HCT116 (cell line): ENCODE results near the gene PARP14. TPM values are rescaled to one million over a fixed set of nuclear protein-coding genes. Genes with fewer than 3 reads are reported as not detected.

Experiments used
- ATAC-seq: fragments of 200-7000 bp; cut with Tn5 transposase; 2 replicates; pipeline ENCODE4 v1.9.1; 2020; ENCODE audit warnings: mild to moderate bottlenecking, moderate library complexity
- BruUV-seq: library from RNA; stranded (reverse); fragments of 400-500 nt; replicated peaks from 2 replicates; lab custom pipeline; 2021; lab: Mats Ljungman, UMichigan
- CTCF ChIA-PET: fragments of 300-600 bp; sonication (Branson Sonifier 250); formaldehyde crosslinking; loops from one replicate; lab custom pipeline; 2021; ENCODE audit warnings: antibody characterized with exemption; lab: Charles Lee
- POLR2A ChIA-PET: fragments of 300-600, 350-600 bp; sonication (Branson Sonifier 250); formaldehyde crosslinking; loops from one replicate; lab custom pipeline; 2021; ENCODE audit warnings: antibody characterized with exemption; lab: Charles Lee
- RAD21 ChIA-PET, 2 experiments: fragments of 300-600 bp; sonication (Branson Sonifier 250); formaldehyde crosslinking; loops; one replicate each; lab custom pipeline; 2023; ENCODE audit warnings: low total read pairs in 2 of 2; ENCODE audit not compliant: uncharacterized antibody in 2 of 2, unreplicated experiment in 2 of 2, low non-redundant PET in 1 of 2; lab: Charles Lee
- DNase-seq: peaks from one replicate; pipeline ENCODE4 v3.0.0-alpha.2; 2010; ENCODE audit warnings: low read depth, low spot score
- H2AFZ ChIP-seq: fragments of 200-600 bp; shearing (Covaris generic), sonication (generic); 2 replicates; pipeline ENCODE4 v1.6.1; 2017; ENCODE audit warnings: low read depth, mixed run types, mixed read lengths, antibody characterized with exemption, low read length; ENCODE audit not compliant: poor library complexity, severe bottlenecking
- H3K27ac ChIP-seq: 2 replicates; pipeline ENCODE4 v1.5.1; 2012; ENCODE audit warnings: low read depth, low read length
- H3K27me3 ChIP-seq: fragments of 200-600 bp; sonication (generic); 2 replicates; pipeline ENCODE4 v1.6.1; 2016; ENCODE audit warnings: mixed run types, low read length, mixed read lengths; ENCODE audit not compliant: insufficient read depth
- H3K36me3 ChIP-seq, 2 experiments: fragments of 200-500 bp in 1 of 2; fragments of 200-600 bp in 1 of 2; sonication (Bioruptor generic) in 1 of 2; sonication (generic) in 1 of 2; 2 replicates each; pipeline versions ENCODE4 v1.5.1 to v1.6.1; 2014 to 2016; ENCODE audit warnings: low read length in 2 of 2, inconsistent platforms in 1 of 2, mixed read lengths in 1 of 2, mixed run types in 1 of 2; ENCODE audit not compliant: insufficient read depth in 2 of 2, control insufficient read depth in 1 of 2
- H3K4me1 ChIP-seq, 2 experiments: fragments of 200-600 bp in 1 of 2; sonication (generic) in 1 of 2; 2 replicates each; pipeline versions ENCODE4 v1.5.1 to v1.6.1; 2012 to 2017; ENCODE audit warnings: low read length in 2 of 2, inconsistent platforms in 1 of 2, mild to moderate bottlenecking in 1 of 2, mixed read lengths in 1 of 2, mixed run types in 1 of 2, moderate library complexity in 1 of 2; ENCODE audit not compliant: insufficient read depth in 2 of 2, control insufficient read depth in 1 of 2
- H3K4me2 ChIP-seq: fragments of 200-600 bp; sonication (generic); 2 replicates; pipeline ENCODE4 v1.6.1; 2017; ENCODE audit warnings: mixed run types, low read length, mixed read lengths
- H3K4me3 ChIP-seq, 2 experiments: fragments of 200-600 bp in 1 of 2; sonication (generic) in 1 of 2; replicated peaks in 1 of 2; 2 replicates each; pipeline ENCODE4 v1.5.1; 2011 to 2016; ENCODE audit warnings: low read length in 2 of 2, control low read depth in 1 of 2, low read depth in 1 of 2, mild to moderate bottlenecking in 1 of 2, mixed read lengths in 1 of 2, mixed run types in 1 of 2
- H3K79me2 ChIP-seq: fragments of 200-600 bp; sonication (generic); 2 replicates; pipeline ENCODE4 v1.6.1; 2017; ENCODE audit warnings: mild to moderate bottlenecking, mixed run types, low read length, moderate library complexity, mixed read lengths; ENCODE audit not compliant: insufficient read depth
- H3K9ac ChIP-seq: fragments of 200-600 bp; sonication (generic); 2 replicates; pipeline ENCODE4 v1.6.1; 2016; ENCODE audit warnings: low read length, mixed read lengths
- H3K9me2 ChIP-seq: fragments of 200-600 bp; sonication (generic), shearing (Covaris generic); 2 replicates; pipeline ENCODE4 v1.6.1; 2017; ENCODE audit warnings: mixed run types, mild to moderate bottlenecking, moderate library complexity; ENCODE audit not compliant: insufficient read depth
- H3K9me3 ChIP-seq, 2 experiments: fragments of 200-500 bp in 1 of 2; fragments of 200-600 bp in 1 of 2; sonication (Bioruptor generic) in 1 of 2; sonication (generic) in 1 of 2; 2 replicates each; pipeline ENCODE4 v1.6.1; 2014 to 2017; ENCODE audit warnings: low read length in 2 of 2, mixed read lengths in 2 of 2, inconsistent platforms in 1 of 2, low read depth in 1 of 2, mild to moderate bottlenecking in 1 of 2, mixed run types in 1 of 2, moderate library complexity in 1 of 2; ENCODE audit not compliant: control insufficient read depth in 1 of 2, insufficient read depth in 1 of 2
- H4K20me1 ChIP-seq: fragments of 200-600 bp; sonication (generic), shearing (Covaris generic); 2 replicates; pipeline ENCODE4 v1.6.1; 2017; ENCODE audit warnings: mixed run types, mild to moderate bottlenecking, moderate library complexity; ENCODE audit not compliant: insufficient read depth
- EGR1 ChIP-seq: IDR thresholded peaks from 2 replicates; pipeline ENCODE4 v1.6.1; 2012; ENCODE audit warnings: low read depth
- EZH2phosphoT487 ChIP-seq: fragments of 200-600 bp; IDR thresholded peaks from 2 replicates; pipeline ENCODE4 v1.6.1; 2018; ENCODE audit warnings: antibody characterized with exemption, borderline replicate concordance
- POLR2A ChIP-seq: IDR thresholded peaks from 2 replicates; pipeline ENCODE4 v1.7.0; 2011; ENCODE audit warnings: borderline replicate concordance; ENCODE audit not compliant: insufficient read depth, insufficient read length; ENCODE audit errors: extremely low read depth
- SIN3A ChIP-seq: IDR thresholded peaks from 2 replicates; pipeline ENCODE4 v1.6.1; 2012; ENCODE audit warnings: low read depth
- SP1 ChIP-seq: IDR thresholded peaks from 2 replicates; pipeline ENCODE4 v1.6.1; 2012; ENCODE audit warnings: low read depth
- ZFX ChIP-seq: fragments of 450-650 bp; IDR thresholded peaks from 2 replicates; pipeline ENCODE4 v1.6.1; 2017
- intact Hi-C: fragments of 100-400 bp; cut with micrococcal nuclease; formaldehyde crosslinking; loops from 2 replicates; pipeline ENCODE4 v1.10.0; 2022
- total RNA-seq: library from RNA; stranded (reverse); gene quantifications from one replicate; pipeline ENCODE4 v1.2.1, GENCODE V29; 2021; ENCODE audit not compliant: unreplicated experiment
- TF ChIP-seq, protein P1 (sequence below): IDR thresholded peaks from 2 replicates; pipeline ENCODE4 v1.6.1; 2012
- TF ChIP-seq, protein P2 (sequence below), 3 experiments: fragments of 200-600 bp in 1 of 3; sonication (generic) in 1 of 3; IDR thresholded peaks in 2 of 3; conservative IDR thresholded peaks in 1 of 3; 2 replicates each; pipeline ENCODE4 v1.5.1; 2012 to 2017; ENCODE audit warnings: low read depth in 2 of 3, low read length in 2 of 3, antibody characterized with exemption in 1 of 3, borderline replicate concordance in 1 of 3, control low read depth in 1 of 3, mild to moderate bottlenecking in 1 of 3, mixed read lengths in 1 of 3, mixed run types in 1 of 3, moderate library complexity in 1 of 3; ENCODE audit not compliant: insufficient read depth in 1 of 3

Gene PARP14
- total RNA-seq, 1 experiment from 2014 or later = 12.2 TPM

GRCh38 chr3:122688996-122689395 lies 8.4 kb downstream of the PARP14 start:
- Histone ChIP-seq H3K27me3 (no peaks in the 10 kb centered on the region), H3K9me2 (no peaks in the 10 kb centered on the region), H3K36me3 (peaks cover 2 to 11% of the 10 kb centered on the region in 2 experiments; a peak in 2 of 4 replicates), H3K9me3 (no peaks in the 10 kb centered on the region), H3K4me2 (no peak overlapping the region), H3K79me2 (no peaks in the 10 kb centered on the region), H3K9ac (no peak overlapping the region), H3K4me3 (no peak overlapping the region), H3K4me1 (no peaks in the 10 kb centered on the region), H3K27ac (no peak overlapping the region)
- POLR2A ChIA-PET = no interaction called here
- ATAC-seq (no peak), DNase-seq (no peak)
- intact Hi-C loops = no loop called here
- BruUV-seq = no TSS peak
- CTCF ChIA-PET = interaction anchor here (1.5 kb wide), 1 partner anchor 10 kb away, joined by 6 read pairs; no protein-coding TSS in a partner anchor
- RAD21 ChIA-PET = no interaction called here
- TF ChIP-seq EZH2phosphoT487 (no peak), POLR2A (no peak), EGR1 (no peak), ZFX (no peak)
- TF ChIP-seq, protein P1, sequence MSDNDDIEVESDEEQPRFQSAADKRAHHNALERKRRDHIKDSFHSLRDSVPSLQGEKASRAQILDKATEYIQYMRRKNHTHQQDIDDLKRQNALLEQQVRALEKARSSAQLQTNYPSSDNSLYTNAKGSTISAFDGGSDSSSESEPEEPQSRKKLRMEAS = no peak
- TF ChIP-seq, all 23 proteins: peak for 0
- no peaks in the 10 kb centered on the region for H4K20me1 ChIP-seq
- no peak overlapping the region for H2AFZ ChIP-seq

DNA sequence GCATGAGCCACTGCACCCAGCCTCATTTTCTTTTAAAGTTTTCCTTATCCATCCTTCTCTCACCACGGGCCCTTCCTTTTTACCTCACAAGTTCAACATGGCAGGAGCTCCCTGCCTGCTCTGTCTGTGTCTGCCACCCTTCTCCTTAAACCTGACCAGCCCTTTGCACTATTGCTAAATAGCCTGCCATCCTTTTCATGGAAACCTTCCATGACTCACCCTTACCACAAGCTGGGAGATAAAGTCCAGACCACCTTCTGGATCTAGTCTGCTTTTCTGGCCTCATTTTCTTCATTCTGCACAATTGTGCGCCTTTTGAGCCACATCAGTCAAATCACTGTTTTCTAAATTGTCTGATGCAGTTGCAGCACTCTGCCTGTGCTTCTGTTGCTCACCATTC lies 8.9 kb downstream of the PARP14 start:
- Histone ChIP-seq H2AFZ (no peak overlapping the region), H3K36me3 (peaks cover 2 to 11% of the 10 kb centered on the region in 2 experiments; a peak in 2 of 4 replicates), H3K27me3 (no peaks in the 10 kb centered on the region), H3K4me3 (no peak overlapping the region), H3K4me2 (no peak overlapping the region), H3K79me2 (no peaks in the 10 kb centered on the region), H3K9ac (no peak overlapping the region), H3K9me3 (no peaks in the 10 kb centered on the region), H4K20me1 (no peaks in the 10 kb centered on the region), H3K4me1 (no peaks in the 10 kb centered on the region), H3K9me2 (no peaks in the 10 kb centered on the region), H3K27ac (no peak overlapping the region)
- BruUV-seq = no TSS peak
- no peak for ATAC-seq
- TF ChIP-seq SP1 (no peak), EGR1 (no peak), SIN3A (no peak), POLR2A (no peak)
- TF ChIP-seq, protein P2, sequence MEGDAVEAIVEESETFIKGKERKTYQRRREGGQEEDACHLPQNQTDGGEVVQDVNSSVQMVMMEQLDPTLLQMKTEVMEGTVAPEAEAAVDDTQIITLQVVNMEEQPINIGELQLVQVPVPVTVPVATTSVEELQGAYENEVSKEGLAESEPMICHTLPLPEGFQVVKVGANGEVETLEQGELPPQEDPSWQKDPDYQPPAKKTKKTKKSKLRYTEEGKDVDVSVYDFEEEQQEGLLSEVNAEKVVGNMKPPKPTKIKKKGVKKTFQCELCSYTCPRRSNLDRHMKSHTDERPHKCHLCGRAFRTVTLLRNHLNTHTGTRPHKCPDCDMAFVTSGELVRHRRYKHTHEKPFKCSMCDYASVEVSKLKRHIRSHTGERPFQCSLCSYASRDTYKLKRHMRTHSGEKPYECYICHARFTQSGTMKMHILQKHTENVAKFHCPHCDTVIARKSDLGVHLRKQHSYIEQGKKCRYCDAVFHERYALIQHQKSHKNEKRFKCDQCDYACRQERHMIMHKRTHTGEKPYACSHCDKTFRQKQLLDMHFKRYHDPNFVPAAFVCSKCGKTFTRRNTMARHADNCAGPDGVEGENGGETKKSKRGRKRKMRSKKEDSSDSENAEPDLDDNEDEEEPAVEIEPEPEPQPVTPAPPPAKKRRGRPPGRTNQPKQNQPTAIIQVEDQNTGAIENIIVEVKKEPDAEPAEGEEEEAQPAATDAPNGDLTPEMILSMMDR (IDR thresholded peaks at IDR 0.05 in 2 of 3, conservative IDR thresholded peaks at IDR 0.05 in 1 of 3; ENCODE audit: borderline replicate concordance in 1 of 3, insufficient read depth in 1 of 3, low read depth in 2 of 3, low read length in 2 of 3) = no peak
- no peak for DNase-seq
- POLR2A ChIA-PET = no interaction called here
- RAD21 ChIA-PET = no interaction called here
- CTCF ChIA-PET = no interaction called here
- intact Hi-C loops = no loop called here
